Posterior cingulate gyrus (tissue), 11 donors: ENCODE data around the gene TBCK.
A peak's percentile ranks its signal among the peaks of the same experiment; 100 is the strongest.
"Not testable (repeated sequence)": the region's sequence is repeated elsewhere in the genome, so short reads cannot be mapped to it uniquely, and the experiment has no call there.

Source experiments
- DNase-seq, 10 donors: peaks; one replicate each; pipeline versions ENCODE4 v3.0.0 to v3.0.0-alpha.2; 2020 to 2021; ENCODE audit warnings: mixed read lengths in 3 of 10
- intact Hi-C: fragments of 100-400 bp; cut with DNase I; formaldehyde crosslinking; loops from one replicate; pipeline ENCODE4 v1.15.1; 2023

Gene TBCK

GRCh38 chr4:106136777-106137331, 179.2 kb downstream of the TBCK start:
- DNase-seq, result no peak
- intact Hi-C loops, result no loop called here

DNA sequence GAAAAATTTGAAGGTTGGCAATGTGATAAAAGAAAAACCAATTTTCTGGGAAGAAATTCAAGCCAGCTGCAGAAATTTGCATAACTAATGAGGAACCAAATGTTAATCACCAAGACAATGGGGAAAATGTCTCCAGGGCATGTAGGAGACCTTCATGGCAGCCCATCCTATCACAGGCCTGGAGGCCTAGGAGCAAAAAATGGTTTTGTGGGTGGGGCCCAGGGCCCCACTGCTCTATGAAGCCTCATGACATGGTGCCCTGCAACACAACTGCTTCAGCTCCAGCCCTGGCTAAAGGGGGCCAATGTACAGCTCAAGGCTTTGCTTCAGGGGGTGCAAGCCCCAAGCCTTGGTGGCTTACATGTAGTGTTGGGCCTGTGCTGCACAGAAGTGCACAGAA, 184.0 kb downstream of the TBCK start:
- intact Hi-C loops, result no loop called here
- no peak for DNase-seq

DNA sequence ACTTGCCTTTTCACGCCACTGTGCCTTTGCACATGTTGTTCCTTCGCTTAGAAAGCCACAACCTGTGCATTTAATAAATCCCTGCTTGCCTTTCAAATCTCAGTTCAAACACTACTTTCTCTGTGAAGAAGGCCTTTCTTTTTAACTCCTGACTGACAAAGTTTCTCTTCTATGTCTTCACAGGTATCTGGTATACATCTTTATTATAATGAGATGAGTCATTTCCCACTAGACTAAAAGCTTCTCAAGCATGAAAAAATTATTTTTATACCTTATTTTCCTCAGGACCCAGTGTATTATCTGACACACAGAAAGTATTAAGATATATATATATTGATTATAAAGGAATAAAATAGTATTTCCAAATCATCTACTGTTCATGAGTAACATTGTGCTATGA, 189.9 kb downstream of the TBCK start:
- no peak for DNase-seq
- intact Hi-C loops, result no loop called here

DNA sequence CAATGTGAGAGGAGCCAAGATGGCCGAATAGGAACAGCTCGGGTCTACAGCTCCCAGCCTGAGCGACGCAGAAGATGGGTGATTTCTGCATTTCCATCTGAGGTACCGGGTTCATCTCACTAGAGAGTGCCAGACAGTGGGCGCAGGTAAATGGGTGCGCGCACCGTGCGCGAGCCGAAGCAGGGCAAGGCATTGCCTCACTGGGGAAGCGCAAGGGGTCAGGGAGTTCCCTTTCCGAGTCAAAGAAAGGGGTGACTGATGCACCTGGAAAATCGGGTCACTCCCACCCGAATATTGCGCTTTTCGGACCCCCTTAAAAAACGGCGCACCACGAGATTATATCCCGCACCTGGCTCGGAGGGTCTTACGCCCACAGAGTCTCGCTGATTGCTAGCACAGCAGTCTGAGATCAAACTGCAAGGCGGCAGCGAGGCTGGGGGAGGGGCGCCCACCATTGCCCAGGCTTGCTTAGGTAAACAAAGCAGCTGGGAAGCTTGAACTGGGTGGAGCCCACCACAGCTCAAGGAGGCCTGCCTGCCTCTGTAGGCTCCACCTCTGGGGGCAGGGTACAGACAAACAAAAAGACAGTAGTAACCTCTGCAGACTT, 196.0 kb downstream of the TBCK start:
- intact Hi-C loops, result not testable (repeated sequence)
- peak in 1 of 10 donors; percentile 79 for DNase-seq

- intact Hi-C loops, result no loop called here
- no peak for DNase-seq
These were observed 200.0 kb downstream of the TBCK start for GRCh38 chr4:106116025-106116424.

DNA sequence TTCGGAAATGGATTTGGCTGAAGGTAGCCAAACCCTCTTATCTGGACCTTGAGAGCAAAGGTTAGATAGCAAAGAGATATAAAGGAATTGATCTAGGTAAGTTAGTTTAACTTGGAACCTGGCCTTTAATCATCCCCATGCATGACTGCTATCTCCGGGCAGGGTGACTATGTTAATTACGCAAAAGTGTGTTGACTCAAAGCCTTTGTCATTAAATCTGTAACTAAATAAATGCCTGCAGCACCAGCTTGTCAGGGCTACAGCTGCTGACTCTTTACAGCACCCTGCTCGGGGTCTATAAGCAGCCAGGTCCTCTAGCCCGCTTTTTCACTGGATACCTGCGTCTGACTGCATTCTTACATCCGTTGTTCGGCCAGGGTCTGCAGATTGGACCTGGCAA, 201.7 kb downstream of the TBCK start:
- no peak for DNase-seq
- intact Hi-C loops, result no loop called here

- intact Hi-C loops, result not testable (repeated sequence)
These were observed 204.1 kb downstream of the TBCK start for GRCh38 chr4:106111778-106112469.

DNA sequence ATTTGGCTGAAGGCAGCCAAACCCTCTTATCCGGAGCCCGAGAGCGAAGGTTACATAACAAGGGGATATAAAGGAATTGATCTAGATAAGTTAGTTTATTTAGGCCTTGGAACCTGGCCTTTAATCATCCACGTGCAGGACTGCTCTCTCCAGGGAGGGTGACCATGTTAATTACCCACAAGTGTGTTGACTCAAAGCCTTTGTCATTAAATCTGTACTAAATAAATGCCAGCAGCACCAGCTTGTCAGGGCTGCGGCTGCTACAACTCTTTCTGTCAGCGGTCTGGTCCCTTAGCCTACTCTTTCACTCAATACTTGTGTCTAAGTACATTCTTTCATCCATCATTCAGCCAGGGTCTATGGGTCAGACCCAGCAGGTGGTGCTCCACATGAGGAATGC, 206.1 kb downstream of the TBCK start:
- no peak for DNase-seq
- intact Hi-C loops, result no loop called here

More at GRCh38 chr4:106111778-106112469, 204.1 kb downstream of the TBCK start:
- not testable (repeated sequence) for DNase-seq

DNA sequence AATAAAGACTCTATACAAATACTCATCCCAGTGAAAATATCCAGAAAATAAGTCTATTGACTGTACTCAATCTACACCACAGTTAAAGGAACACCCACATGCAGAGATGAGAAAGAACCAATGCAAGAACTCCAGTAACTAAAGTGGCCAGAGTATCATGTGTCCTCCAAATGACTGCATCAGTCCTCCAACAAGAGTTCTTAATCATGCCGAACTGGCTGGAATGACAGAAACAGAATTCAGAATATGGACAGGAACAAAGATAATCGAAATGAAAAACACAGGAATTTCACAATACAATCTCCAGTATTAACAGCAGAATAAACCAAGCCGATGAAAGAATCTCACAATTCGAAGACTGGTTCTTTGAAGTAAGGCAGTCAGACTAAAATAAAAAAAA, 210.3 kb downstream of the TBCK start:
- DNase-seq, result no peak
- intact Hi-C loops, result no loop called here

DNA sequence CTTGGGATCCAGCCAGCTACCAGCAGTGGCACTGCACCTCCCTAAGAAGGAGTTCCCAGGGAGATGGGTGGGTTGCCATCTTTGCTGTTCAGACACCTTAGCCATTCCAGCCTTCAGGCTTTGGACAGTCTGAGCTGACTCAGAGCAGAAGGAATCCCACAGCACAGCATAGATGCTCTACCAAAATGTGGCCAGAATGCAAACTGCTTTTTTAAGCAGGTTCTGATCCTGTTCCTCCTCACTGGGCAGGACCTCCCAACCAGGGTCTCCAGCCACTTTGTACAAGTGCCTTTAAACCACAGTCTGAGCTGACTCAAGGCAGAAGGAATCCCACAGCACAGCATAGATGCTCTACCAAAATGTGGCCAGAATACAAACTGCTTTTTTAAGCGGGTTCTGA, 211.7 kb downstream of the TBCK start:
- intact Hi-C loops, result no loop called here
- peak in 1 of 10 donors; percentile 62 for DNase-seq

DNA sequence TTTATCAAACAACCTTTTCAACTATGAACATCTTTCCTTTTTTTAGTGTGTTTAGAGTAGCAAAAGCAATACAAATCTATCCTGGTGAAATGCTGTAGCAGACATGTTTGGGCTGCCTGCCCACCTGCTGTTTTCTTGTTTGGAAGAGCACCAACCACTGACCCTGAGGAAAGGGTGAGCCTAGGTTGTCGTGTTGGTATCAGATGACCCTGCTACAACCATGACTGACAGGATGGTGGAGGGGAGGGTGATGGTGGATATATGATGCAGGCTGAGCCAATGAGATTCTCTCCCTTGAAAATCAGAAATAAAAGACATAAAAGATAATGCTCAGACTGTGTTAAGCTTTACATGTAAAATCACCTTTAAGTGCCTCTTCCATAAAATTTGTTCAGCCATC, 219.6 kb downstream of the TBCK start:
- DNase-seq, result no peak
- intact Hi-C loops, result no loop called here

- intact Hi-C loops, result no loop called here
- no peak for DNase-seq
These were observed 220.6 kb downstream of the TBCK start for GRCh38 chr4:106095408-106095807.

- peak in 2 of 10 donors; percentile 53 to 77 for DNase-seq
- intact Hi-C loops, result no loop called here
These were observed 223.5 kb downstream of the TBCK start for GRCh38 chr4:106092361-106093040.

DNA sequence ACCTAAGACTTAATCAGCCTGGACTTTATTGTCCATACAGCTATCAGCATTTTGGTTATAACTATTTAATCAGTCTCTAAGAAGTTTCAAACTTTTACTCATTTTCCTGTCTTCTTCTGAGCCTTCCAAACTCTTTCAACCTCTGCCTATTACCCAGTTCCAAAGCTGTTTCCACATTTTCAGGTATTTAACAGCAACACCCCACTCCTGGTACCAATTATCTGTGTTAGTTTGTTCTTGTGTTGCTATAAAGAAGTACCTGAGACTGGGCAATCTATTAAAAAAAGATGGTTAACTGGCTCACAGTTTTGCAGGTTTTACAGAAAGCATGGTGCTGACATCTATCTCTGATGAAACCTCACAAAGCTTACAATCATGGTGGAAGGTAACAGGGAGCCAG, 225.2 kb downstream of the TBCK start:
- intact Hi-C loops, result no loop called here
- DNase-seq, result no peak

DNA sequence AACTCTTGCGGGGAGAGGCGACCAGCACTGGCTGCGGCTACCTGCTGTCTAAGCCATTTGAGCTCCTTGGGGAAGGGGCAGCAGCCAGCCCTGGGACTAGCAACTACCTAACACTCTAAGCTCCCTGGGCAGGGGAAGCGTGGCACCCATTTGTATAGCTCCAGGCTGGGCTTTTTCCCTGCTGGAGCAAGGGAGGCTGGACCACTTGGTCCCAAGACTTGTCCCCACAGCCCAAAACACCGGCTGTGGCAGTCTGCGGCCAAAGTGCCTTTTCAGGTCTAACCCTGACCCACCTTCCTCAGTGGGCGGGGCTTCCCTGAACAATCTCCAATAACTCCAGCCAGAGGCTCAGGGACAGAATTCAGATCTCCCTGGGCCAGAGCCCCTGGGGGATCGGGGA, 232.9 kb downstream of the TBCK start:
- intact Hi-C loops, result no loop called here

DNA sequence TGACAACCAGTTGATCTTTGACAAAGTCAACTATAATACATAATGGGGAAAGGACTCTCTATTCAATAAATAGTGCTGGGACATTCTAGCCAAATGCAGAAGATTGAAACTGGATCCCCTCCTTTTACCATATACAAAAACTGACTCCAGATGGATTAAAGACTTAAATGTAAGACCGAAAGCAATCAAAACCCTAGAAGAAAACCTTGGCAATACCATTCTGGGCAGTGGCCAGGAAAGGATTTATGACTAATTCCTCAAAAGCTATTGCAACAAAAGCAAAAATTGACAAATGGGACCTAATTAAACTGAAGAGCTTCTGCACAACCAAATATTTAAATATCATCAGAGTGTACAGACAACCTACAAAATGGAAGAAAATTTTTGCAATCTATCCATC, 235.6 kb downstream of the TBCK start:
- intact Hi-C loops, result no loop called here
- no peak for DNase-seq

More for the DNA sequence above, 232.9 kb downstream of the TBCK start:
- peak in 2 of 10 donors; percentile 38 to 45 for DNase-seq

DNA sequence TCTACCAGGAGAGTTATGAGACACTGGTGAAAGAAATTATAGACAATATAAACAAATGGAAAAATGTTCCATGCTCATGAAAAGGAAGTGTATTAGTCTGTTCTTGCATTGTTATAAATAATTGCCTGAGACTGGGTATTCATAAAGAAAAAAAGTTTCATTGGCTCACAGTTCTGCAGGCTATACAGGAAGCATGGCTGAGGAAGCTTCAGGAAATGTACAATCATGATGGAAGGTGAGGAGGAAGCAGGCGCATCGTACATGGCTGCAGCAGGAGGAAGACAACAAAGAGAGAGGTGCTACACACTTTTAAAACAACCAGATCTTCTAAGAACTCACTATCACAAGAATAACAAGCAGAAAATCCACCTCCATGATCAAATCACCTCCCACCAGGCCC, 236.4 kb downstream of the TBCK start:
- no peak for DNase-seq
- intact Hi-C loops, result no loop called here

GRCh38 chr4:106065018-106065417, 251.0 kb downstream of the TBCK start:
- DNase-seq, result no peak
- intact Hi-C loops, result no loop called here

DNA sequence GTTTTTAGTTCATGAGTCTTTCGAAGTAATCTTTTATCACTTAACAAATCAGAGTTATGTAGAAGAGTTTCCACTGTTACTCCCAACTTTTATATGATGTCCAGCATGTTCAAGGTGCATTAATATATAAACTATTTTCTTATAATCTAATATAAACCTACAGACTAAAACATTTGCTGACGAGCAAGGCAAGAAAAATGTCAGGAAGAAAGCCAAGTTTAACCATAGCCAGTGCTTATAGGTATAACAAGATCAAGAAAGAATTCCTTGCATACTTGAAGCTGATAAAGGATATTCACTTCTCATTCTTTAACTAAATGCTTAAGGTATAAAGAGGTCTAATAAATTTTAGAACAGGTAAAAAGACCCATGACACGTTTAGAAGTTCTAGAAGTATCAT, 253.0 kb downstream of the TBCK start:
- intact Hi-C loops, result no loop called here
- no peak for DNase-seq

GRCh38 chr4:106062452-106062875, 253.5 kb downstream of the TBCK start:
- no peak for DNase-seq
- intact Hi-C loops, result no loop called here

DNA sequence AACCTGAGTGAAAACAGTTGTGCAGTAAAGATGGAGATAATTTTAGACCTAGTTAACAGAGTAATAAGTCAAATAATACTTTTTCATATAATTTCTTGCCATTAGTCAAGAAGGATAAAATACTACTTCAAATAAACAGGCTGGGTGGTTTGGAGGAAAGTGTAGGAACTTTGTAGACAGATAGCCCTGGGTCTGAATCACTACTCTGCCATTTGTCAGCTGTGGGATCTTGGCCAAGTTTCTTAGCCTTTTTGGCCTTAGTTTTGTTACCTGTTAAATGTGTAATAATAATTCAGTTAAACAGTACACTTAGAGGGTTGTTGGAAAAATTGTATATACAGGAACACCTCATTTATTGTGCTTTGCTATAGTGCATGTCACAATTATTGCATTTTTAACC, 257.1 kb downstream of the TBCK start:
- DNase-seq, result no peak
- intact Hi-C loops, result no loop called here

DNA sequence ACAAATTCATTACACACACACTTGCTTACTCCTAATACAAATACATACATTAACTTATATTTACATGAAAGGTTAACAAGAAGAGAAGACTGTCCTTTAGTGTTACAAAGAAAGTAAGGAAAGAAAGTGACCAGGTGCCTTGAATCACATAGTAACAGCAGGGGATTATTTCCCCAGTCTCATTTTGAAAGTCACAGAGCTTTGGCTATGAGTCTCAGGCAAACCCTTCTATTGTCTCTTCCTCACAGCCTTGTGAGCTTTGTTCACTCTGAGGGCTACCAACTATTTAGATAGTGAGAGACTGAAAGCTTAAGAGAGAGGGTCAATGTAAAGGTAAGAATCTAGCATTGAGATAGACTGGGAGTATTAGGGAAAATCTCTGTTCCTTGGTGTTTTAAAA, 259.1 kb downstream of the TBCK start:
- intact Hi-C loops, result no loop called here
- no peak for DNase-seq
